K562 treated with DMSO at 1 percent for 24 hours (cell line): ENCODE results near the gene MEP1B. TPM values are rescaled to one million over a fixed set of nuclear protein-coding genes. Genes with fewer than 3 reads are reported as not detected.

Source experiments
- total RNA-seq: library from RNA; unstranded; fragments of 300-600 nt; gene quantifications from 2 replicates; pipeline ENCODE4 v1.2.3, GENCODE V29; 2022; ENCODE audit warnings: low read depth; ENCODE audit not compliant: insufficient read depth

Gene MEP1B
- total RNA-seq, result not detected in 2 replicates

GRCh38 chr18:32189790-32190189 is at the start of gene MEP1B:
Gene MEP1B (plus strand): TSS chr18:32190039. CDS start chr18:32190071, 32 bp downstream.

Other genes with a start within 250 kb of the MEP1B start
- 21.0 and 21.3 TPM in 2 replicates for gene TRAPPC8, start 246.9 kb upstream of the MEP1B start, total RNA-seq
- gene RNF125, start 171.2 kb upstream of the MEP1B start, total RNA-seq, result 0.03 TPM in 1 of 2 replicates, not detected in the other
- 42.6 and 64.3 TPM in 2 replicates for gene RNF138, start 98.2 kb upstream of the MEP1B start, total RNA-seq